ENCODE results near the gene E4F1. TPM values are rescaled to one million over a fixed set of nuclear protein-coding genes. Genes with fewer than 3 reads are reported as not detected.

E4F1 gene
- total and polyA plus RNA-seq, 2 of the 8 experiments (the other 6 are each of a cell fraction or from before 2014, with no cell fraction given): 22.2 to 27.0 TPM

DNA sequence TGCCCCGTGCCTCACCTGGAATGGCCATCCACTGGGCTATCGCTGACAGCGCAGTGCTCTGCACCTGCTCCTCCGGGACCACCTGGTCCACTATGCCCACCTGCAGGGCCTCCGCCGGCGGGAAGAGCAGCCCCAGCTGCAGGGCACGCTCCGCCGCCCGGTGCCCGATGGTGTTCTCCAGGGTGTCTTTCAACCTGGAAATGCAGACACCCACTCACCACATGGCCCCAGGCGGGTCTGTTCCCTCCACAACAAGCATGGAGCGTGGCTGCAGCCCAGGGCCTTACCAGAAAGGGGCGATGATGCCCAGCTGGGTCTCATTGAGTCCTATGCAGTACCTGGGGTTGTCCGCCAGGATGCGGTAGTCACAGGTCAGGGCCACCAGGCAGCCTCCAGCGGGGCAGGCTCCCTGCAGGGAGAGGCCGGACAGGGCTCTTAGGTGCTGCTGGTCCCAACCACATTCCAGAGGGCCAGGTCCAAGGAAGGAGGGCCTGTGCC is 19.7 kb downstream of the E4F1 start:
- DNase-seq (ENCODE audit: low read depth in 1 of 2, low spot score in 2 of 2) (peak in 1 of 2 experiments; percentile 70), FAIRE-seq (no peak)
- H3K27ac ChIP-seq (ENCODE audit: low read depth, low read length): no peak overlapping the region
- ChIA-PET POLR2A (ENCODE audit: partially characterized antibody) (interaction anchor here (0.6 to 8.6 kb wide), 5 partner anchors 10 to 160 kb away, joined by 3 to 181 read pairs (median 3); partner anchors contain the start of genes ECI1 and TRAF7), CTCF (ENCODE audit: partially characterized antibody) (interaction anchor here (1.8 kb wide), 1 partner anchor 10 kb away, joined by 10 read pairs; no protein-coding TSS in a partner anchor)
- peaks cover 18 to 41% (median 32%) of the 10 kb centered on the region in 4 experiments for H3K36me3 ChIP-seq (ENCODE audit: control insufficient read depth in 2 of 4, insufficient read depth in 4 of 4, low read length in 3 of 4)
- no peak overlapping the region for H3K4me2 ChIP-seq (ENCODE audit: insufficient read depth in 1 of 2, low read depth in 2 of 2, low read length in 2 of 2)
- no peak overlapping the region for H2BK20ac ChIP-seq (ENCODE audit: low read length)
- no peak overlapping the region for H3K9ac ChIP-seq (replicated peaks in 1 of 4; ENCODE audit: extremely low read depth in 1 of 4, low read depth in 3 of 4, low read length in 3 of 4)
- H3K4me3 ChIP-seq (ENCODE audit: extremely low read depth in 1 of 4, insufficient read depth in 2 of 4, low read depth in 3 of 4, low read length in 4 of 4): no peak overlapping the region
- no peak overlapping the region for H3K18ac ChIP-seq (ENCODE audit: extremely low read depth, low read length)
- H2AFZ ChIP-seq (ENCODE audit: low read length): no peak overlapping the region
- no peak overlapping the region for H3K23ac ChIP-seq (ENCODE audit: insufficient read length)
- H3K4me1 ChIP-seq (replicated peaks in 1 of 4; ENCODE audit: control insufficient read depth in 3 of 4, insufficient read depth in 4 of 4, low read length in 3 of 4): peaks cover 0 to 6% (median 2%) of the 10 kb centered on the region in 4 experiments; a peak in 3 of 7 replicates
- peaks cover 4 to 20% of the 10 kb centered on the region in 2 experiments for H4K20me1 ChIP-seq (replicated peaks in 1 of 2; ENCODE audit: control insufficient read depth in 1 of 2, insufficient read depth in 2 of 2, low read length in 2 of 2)
- no peak overlapping the region for H3K56ac ChIP-seq (replicated peaks; ENCODE audit: insufficient read length, low read depth, low read length)
- no peak overlapping the region for H2BK120ac ChIP-seq (replicated peaks; ENCODE audit: low read depth, low read length)
- H2BK5ac ChIP-seq (ENCODE audit: low read depth, low read length): no peak overlapping the region
- H4K8ac ChIP-seq (ENCODE audit: extremely low read depth, insufficient read depth, low read length): no peak overlapping the region
- 95% methylated on average over 19 of the region's 19 CpGs; no CpG with 5 or more reads in 1 of the 2 experiments for WGBS, 2 experiments (ENCODE audit: extremely low coverage in 1 of 2, insufficient coverage in 1 of 2, insufficient read length in 1 of 2, insufficient replicate concordance in 2 of 2, low coverage in 1 of 2, low lambda C conversion rate in 2 of 2, missing lambda C conversion rate in 1 of 2)
- H3K9me3 ChIP-seq (ENCODE audit: insufficient read depth in 2 of 2, low read depth in 1 of 2, low read length in 1 of 2): no peaks in the 10 kb centered on the region
- H3K79me2 ChIP-seq (ENCODE audit: control insufficient read depth in 1 of 2, insufficient read depth in 2 of 2, low read length in 2 of 2): no peaks in the 10 kb centered on the region
- no peak overlapping the region for H3K4ac ChIP-seq (replicated peaks; ENCODE audit: insufficient read length, low read depth, low read length)
- H2AK5ac ChIP-seq (ENCODE audit: low read depth, low read length): no peak overlapping the region
- H3K79me1 ChIP-seq (ENCODE audit: low read depth, low read length): no peaks in the 10 kb centered on the region; the same call in 1 of the 2 replicates
- H4K91ac ChIP-seq (replicated peaks; ENCODE audit: insufficient read length, low read length): no peak overlapping the region
- no peak overlapping the region for H3K14ac ChIP-seq (ENCODE audit: insufficient read length)
- no peak overlapping the region for H2BK12ac ChIP-seq (ENCODE audit: low read depth, low read length)
- peaks cover 0 to 2% (median 1%) of the 10 kb centered on the region in 4 experiments; a peak in 2 of 7 replicates for H3K27me3 ChIP-seq (replicated peaks in 1 of 4; ENCODE audit: control insufficient read depth in 3 of 4, extremely low read depth in 1 of 4, insufficient read depth in 3 of 4, low read length in 3 of 4)
- no peak for TF ChIP-seq FOSL1 (IDR thresholded peaks at IDR 0.05; ENCODE audit: insufficient read depth, low read depth, low read length)
- TF ChIP-seq, protein P1, sequence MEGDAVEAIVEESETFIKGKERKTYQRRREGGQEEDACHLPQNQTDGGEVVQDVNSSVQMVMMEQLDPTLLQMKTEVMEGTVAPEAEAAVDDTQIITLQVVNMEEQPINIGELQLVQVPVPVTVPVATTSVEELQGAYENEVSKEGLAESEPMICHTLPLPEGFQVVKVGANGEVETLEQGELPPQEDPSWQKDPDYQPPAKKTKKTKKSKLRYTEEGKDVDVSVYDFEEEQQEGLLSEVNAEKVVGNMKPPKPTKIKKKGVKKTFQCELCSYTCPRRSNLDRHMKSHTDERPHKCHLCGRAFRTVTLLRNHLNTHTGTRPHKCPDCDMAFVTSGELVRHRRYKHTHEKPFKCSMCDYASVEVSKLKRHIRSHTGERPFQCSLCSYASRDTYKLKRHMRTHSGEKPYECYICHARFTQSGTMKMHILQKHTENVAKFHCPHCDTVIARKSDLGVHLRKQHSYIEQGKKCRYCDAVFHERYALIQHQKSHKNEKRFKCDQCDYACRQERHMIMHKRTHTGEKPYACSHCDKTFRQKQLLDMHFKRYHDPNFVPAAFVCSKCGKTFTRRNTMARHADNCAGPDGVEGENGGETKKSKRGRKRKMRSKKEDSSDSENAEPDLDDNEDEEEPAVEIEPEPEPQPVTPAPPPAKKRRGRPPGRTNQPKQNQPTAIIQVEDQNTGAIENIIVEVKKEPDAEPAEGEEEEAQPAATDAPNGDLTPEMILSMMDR (IDR thresholded peaks at IDR 0.05; ENCODE audit: control extremely low read depth in 1 of 3, insufficient read depth in 1 of 3, low read depth in 1 of 3, low read length in 3 of 3): peak; percentile 62 to 84 (median 64)
- TF ChIP-seq CBX5 (IDR thresholded peaks at IDR 0.05; ENCODE audit: low read depth, low read length): no peak
- no peak for TF ChIP-seq NANOG (IDR thresholded peaks at IDR 0.05; ENCODE audit: insufficient read depth, low read depth, low read length, poor library complexity, severe bottlenecking)
- peak; percentile 27 to 44; a peak in 3 of 4 replicates for TF ChIP-seq RAD21 (IDR thresholded peaks at IDR 0.05 in 1 of 2, conservative IDR thresholded peaks at IDR 0.05 in 1 of 2; ENCODE audit: low read depth in 2 of 2, low read length in 2 of 2)
- no peak overlapping the region for H4K5ac ChIP-seq (ENCODE audit: insufficient read length, low read depth, low read length)
- H2BK15ac ChIP-seq (ENCODE audit: low read length): no peak overlapping the region
- H3K23me2 ChIP-seq (ENCODE audit: low read depth, low read length): peaks cover 2% of the 10 kb centered on the region; the same call in 1 of the 2 replicates
